Dendritic cell treated with granulocyte-macrophage colony-stimulating factor and Interleukin-4, amounts not matched to agents 40 ng/mL and 50 ng/mL, for 4 days (primary cell): ENCODE results near the gene RBM38.

ENCODE experiments used
- H3K27ac Mint-ChIP-seq: one replicate; pipeline ENCODE4 v1.8.0; 2022; ENCODE audit warnings: mild to moderate bottlenecking, mixed read lengths
- H3K27me3 Mint-ChIP-seq: one replicate; pipeline ENCODE4 v1.8.0; 2022; ENCODE audit warnings: mild to moderate bottlenecking, mixed read lengths
- H3K36me3 Mint-ChIP-seq: one replicate; pipeline ENCODE4 v1.8.0; 2022; ENCODE audit warnings: low read depth, mixed read lengths
- H3K4me1 Mint-ChIP-seq: one replicate; pipeline ENCODE4 v1.8.0; 2022; ENCODE audit warnings: low read depth, mixed read lengths
- H3K4me3 Mint-ChIP-seq: one replicate; pipeline ENCODE4 v1.8.0; 2022; ENCODE audit warnings: mild to moderate bottlenecking, moderate library complexity, mixed read lengths
- H3K9me3 Mint-ChIP-seq: one replicate; pipeline ENCODE4 v1.8.0; 2022; ENCODE audit warnings: mixed read lengths
- intact Hi-C: fragments of 100-400 bp; cut with micrococcal nuclease; formaldehyde crosslinking; loops from one replicate; pipeline ENCODE4 v1.15.0; 2022

Gene RBM38

GRCh38 chr20:57380081-57380750, 11.0 kb upstream of the RBM38 start:
- intact Hi-C loops: no loop called here
- H3K4me1 Mint-ChIP-seq: peaks cover 11% of the 10 kb centered on the region
- no peaks in the 10 kb centered on the region for H3K27me3 Mint-ChIP-seq
- H3K4me3 Mint-ChIP-seq: no peak overlapping the region
- no peaks in the 10 kb centered on the region for H3K9me3 Mint-ChIP-seq
- H3K36me3 Mint-ChIP-seq: peaks cover 76% of the 10 kb centered on the region
- H3K27ac Mint-ChIP-seq: no peak overlapping the region

DNA sequence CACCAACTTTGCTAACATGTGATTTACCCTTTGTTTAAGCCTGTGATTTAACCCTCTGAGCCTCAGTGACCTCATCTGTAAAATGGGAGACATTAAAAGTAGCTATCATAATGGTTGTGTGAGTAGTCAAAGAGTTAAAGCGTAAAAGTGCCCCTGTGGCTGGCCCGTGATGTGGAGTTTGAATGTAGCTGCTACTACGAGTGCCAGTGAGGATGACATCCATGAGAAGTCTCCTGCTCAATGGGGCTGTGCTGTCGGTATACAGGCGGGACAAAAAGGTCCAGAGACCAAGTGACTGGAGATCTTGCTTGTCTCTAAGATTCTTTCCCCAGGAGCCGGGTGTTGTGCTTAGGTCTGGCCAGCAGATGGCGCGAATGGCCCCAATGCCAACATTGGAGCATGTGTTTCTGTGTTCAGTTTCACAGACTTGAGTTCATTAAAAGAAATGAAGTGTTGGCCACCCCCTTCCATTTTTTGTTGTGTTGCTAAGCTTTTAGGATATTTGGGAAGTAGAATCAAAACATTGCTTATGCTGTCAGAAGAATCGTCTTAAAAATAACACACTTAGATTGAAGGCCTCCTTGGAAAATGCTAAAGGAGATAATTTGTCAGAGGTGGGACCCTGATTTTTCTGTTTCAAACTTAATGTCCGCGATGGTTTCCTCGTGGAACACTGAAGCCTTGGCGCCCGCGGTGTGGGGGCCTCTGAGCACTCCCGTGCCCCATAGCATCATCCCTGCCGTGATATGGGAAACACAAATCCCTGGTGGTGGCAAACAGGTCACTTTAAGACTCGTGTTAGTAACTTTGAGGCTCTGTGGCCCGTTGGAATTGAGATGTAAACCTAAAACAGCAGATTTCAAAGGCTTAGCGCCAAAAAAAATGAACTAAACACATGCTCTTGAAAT, 9.3 kb upstream of the RBM38 start:
- intact Hi-C loops: loop anchor here (1.0 kb wide), 1 partner anchor 113 kb away; no protein-coding TSS in a partner anchor
- Mint-ChIP-seq H3K9me3 (no peaks in the 10 kb centered on the region), H3K4me1 (no peaks in the 10 kb centered on the region), H3K27me3 (no peaks in the 10 kb centered on the region), H3K4me3 (no peak overlapping the region), H3K36me3 (peaks cover 69% of the 10 kb centered on the region), H3K27ac (no peak overlapping the region)

- Mint-ChIP-seq H3K4me1 (no peaks in the 10 kb centered on the region), H3K9me3 (no peaks in the 10 kb centered on the region)
These were observed 8.7 kb upstream of the RBM38 start for GRCh38 chr20:57382516-57382915.

DNA sequence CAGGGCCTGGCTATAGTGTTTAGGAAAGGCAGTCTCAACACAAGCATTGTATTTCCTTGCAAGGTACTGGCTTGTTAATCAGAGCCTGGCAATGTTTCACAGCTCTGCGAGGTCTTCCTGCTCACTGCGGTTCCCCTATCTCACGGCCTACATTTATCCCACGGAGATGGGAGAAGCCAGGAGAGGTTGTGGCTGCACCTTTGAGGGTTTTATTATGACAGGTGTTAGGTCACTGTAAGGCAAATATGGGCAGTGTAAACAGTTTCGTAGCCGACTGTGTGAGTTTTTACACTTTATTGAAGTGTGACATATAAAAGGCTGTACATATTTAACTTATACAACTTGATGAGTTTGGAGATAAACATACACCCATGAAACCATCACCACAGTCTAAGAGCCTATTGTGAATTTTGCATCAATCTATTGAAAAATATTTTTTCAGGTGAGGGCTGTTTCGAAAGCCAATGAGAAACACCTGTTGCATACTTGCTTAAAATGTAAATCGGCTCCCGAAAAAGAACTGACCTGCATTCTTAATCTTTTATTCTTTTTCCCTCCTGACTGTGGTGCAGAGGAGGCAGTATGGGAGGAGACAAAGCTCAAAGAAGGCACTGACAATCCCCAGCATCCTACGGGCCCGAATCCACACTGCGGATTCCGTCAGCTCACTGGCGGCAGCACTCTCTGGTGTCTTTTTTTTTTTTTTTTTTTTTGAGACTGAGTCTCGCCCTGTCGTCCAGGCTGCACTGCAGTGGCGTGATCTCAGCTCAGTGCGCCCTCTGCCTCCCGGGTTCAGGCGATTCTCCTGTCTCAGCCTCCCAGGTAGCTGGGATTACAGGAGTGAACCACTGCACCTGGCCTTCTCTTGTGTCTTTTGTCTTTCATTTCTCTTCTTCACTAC, 7.5 kb upstream of the RBM38 start:
- intact Hi-C loops: no loop called here
- peaks cover 51% of the 10 kb centered on the region for H3K36me3 Mint-ChIP-seq
- no peaks in the 10 kb centered on the region for H3K4me1 Mint-ChIP-seq
- H3K4me3 Mint-ChIP-seq: no peak overlapping the region
- no peaks in the 10 kb centered on the region for H3K27me3 Mint-ChIP-seq
- H3K27ac Mint-ChIP-seq: no peak overlapping the region
- no peaks in the 10 kb centered on the region for H3K9me3 Mint-ChIP-seq

More at GRCh38 chr20:57382516-57382915, 8.7 kb upstream of the RBM38 start:
- intact Hi-C loops: no loop called here
- Mint-ChIP-seq H3K36me3 (peaks cover 63% of the 10 kb centered on the region), H3K27ac (no peak overlapping the region), H3K27me3 (no peaks in the 10 kb centered on the region), H3K4me3 (no peak overlapping the region)

DNA sequence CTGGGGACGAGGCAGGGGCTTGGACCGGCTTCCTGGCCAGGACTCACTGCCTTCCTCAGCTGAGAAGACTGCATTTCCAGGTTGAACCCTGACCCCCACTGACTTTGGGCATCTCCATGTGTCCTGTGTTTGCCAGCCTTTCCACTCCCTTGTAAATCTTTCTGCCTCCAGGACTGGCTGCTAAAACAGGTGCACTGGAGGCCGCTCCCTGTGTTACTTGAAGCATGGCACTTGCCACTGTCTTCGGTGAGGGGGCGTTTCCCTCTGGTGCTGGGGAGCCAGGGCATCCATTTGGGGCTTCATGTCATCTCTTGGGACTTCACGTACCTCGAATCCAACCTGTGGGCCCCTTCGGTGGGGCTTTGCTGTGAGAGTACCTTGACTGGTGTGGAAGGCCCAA, 6.7 kb upstream of the RBM38 start:
- Mint-ChIP-seq H3K9me3 (no peaks in the 10 kb centered on the region), H3K4me3 (no peak overlapping the region), H3K4me1 (peaks cover 2% of the 10 kb centered on the region), H3K36me3 (peaks cover 43% of the 10 kb centered on the region), H3K27me3 (no peaks in the 10 kb centered on the region), H3K27ac (no peak overlapping the region)
- intact Hi-C loops: no loop called here

DNA sequence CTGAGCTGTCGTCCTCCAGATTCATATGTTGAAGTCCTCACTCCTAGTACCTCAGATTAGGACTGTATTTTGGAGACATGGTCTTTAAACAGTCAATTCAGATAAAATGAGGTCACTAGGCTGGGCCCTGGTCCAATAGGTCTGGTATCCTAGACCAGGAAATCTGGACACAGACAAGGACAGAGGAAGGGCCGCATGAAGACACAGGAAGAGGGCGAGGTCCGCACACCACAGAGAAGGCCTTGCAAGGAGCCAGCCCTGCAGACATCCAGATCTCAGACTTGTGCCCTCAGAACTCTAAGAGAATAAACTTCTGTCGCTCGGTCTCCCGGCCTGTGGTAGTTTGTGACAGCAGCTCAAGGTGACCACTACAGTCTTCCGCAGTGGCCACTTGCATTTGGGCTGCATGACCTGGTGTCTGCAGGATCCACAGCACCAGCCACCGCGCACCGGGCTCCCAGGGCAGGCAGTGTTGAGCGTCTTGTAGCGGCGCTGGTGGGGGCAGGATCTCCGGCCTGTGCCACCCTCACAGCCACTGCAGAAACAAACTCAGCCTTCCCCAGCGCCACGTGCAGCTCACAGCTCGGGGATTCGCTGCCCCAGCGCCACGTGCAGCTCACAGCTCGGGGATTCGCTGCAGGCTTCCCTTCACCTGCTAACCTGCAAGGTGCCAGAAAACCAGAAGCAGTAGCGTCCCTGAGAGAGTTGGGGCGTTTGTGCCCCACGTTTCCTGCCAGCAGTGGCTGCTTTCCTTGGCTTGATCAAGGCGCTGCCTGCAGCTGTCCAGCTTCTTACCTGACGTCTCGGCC, 6.0 kb upstream of the RBM38 start:
- H3K36me3 Mint-ChIP-seq: peaks cover 38% of the 10 kb centered on the region
- H3K4me3 Mint-ChIP-seq: no peak overlapping the region
- H3K27me3 Mint-ChIP-seq: no peaks in the 10 kb centered on the region
- H3K9me3 Mint-ChIP-seq: no peaks in the 10 kb centered on the region
- intact Hi-C loops: no loop called here
- H3K4me1 Mint-ChIP-seq: peaks cover 9% of the 10 kb centered on the region
- no peak overlapping the region for H3K27ac Mint-ChIP-seq

DNA sequence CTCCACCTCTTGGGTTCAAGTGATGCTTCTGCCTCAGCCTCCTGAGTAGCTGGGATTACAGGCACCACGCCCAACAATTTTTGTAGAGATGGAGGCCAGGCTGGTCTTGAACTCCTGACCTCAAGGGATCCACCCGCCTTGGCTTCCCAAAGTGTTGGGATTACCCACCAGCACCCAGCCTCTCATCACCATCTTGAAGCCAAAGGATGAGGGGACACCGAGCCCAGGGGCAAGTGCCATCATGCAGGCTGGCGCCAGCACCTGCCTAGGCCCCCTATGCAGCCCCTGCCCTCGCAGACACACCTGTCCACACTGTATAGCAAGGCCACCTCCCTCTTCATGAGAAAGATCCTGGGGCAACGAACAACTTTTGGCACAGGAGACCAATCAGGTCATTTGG, 5.3 kb upstream of the RBM38 start:
- Mint-ChIP-seq H3K4me3 (no peak overlapping the region), H3K36me3 (peaks cover 30% of the 10 kb centered on the region), H3K27ac (no peak overlapping the region), H3K4me1 (peaks cover 16% of the 10 kb centered on the region), H3K27me3 (no peaks in the 10 kb centered on the region), H3K9me3 (no peaks in the 10 kb centered on the region)
- intact Hi-C loops: no loop called here

DNA sequence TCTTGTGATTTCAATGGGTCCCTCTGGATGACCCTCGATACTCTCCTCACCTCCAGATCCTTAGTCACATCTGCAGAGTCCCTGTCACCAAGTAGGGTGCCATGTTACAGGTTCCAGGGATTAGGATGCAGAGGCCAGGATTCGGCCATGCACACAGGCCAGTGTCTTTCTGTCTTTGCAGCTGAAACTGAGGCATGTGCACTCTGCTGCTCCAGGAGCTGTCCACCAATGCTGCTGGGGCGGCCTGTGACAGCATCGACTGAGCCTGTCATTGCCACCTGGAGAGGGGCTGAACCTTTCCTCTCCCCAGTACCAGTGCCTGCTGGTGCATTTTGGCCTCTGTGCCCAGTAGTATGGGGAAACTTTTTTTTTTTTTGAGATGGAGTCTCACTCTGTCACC, 4.4 kb upstream of the RBM38 start:
- H3K4me1 Mint-ChIP-seq: peaks cover 17% of the 10 kb centered on the region
- H3K4me3 Mint-ChIP-seq: no peak overlapping the region
- H3K27me3 Mint-ChIP-seq: no peaks in the 10 kb centered on the region
- no peak overlapping the region for H3K27ac Mint-ChIP-seq
- H3K36me3 Mint-ChIP-seq: peaks cover 24% of the 10 kb centered on the region
- intact Hi-C loops: no loop called here
- H3K9me3 Mint-ChIP-seq: no peaks in the 10 kb centered on the region

- no peaks in the 10 kb centered on the region for H3K27me3 Mint-ChIP-seq
- H3K9me3 Mint-ChIP-seq: no peaks in the 10 kb centered on the region
- intact Hi-C loops: no loop called here
- peaks cover 23% of the 10 kb centered on the region for H3K4me1 Mint-ChIP-seq
- no peak overlapping the region for H3K4me3 Mint-ChIP-seq
- H3K27ac Mint-ChIP-seq: no peak overlapping the region
- peaks cover 24% of the 10 kb centered on the region for H3K36me3 Mint-ChIP-seq
These were observed 3.7 kb upstream of the RBM38 start for GRCh38 chr20:57387463-57387862.

DNA sequence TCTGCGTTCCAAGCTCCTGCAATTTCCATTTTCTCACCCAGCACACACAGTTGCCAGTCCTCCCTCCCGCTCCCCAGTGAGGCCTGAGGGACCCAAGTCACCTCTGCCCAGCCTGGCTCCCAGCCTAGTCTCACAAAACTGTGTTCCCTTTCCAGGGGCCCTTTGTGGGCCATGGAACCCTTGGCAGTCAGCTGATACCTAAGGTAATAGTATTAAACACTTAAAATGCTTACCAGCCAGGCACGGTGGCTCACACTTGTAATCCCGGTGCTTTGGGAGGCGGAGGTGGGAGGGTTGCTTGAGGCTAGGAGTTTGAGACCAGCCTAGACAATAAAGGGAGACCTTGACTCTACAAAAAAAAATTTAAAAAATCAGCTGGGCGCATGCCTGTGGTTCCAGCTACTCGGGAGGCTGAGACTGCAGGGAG, 3.2 kb upstream of the RBM38 start:
- no peaks in the 10 kb centered on the region for H3K9me3 Mint-ChIP-seq
- no peak overlapping the region for H3K4me3 Mint-ChIP-seq
- H3K36me3 Mint-ChIP-seq: peaks cover 27% of the 10 kb centered on the region
- peaks cover 28% of the 10 kb centered on the region for H3K4me1 Mint-ChIP-seq
- H3K27me3 Mint-ChIP-seq: no peaks in the 10 kb centered on the region
- intact Hi-C loops: no loop called here
- no peak overlapping the region for H3K27ac Mint-ChIP-seq

- Mint-ChIP-seq H3K36me3 (peaks cover 36% of the 10 kb centered on the region), H3K27ac (peak overlapping the region; percentile 97), H3K27me3 (no peaks in the 10 kb centered on the region), H3K4me3 (peak overlapping the region; percentile 70), H3K4me1 (peaks cover 39% of the 10 kb centered on the region), H3K9me3 (no peaks in the 10 kb centered on the region)
- intact Hi-C loops: no loop called here
These were observed 2.1 kb upstream of the RBM38 start for GRCh38 chr20:57388953-57389694.

- peaks cover 48% of the 10 kb centered on the region for H3K4me1 Mint-ChIP-seq
- intact Hi-C loops: loop anchor here (5.0 kb wide), 1 partner anchor 42 kb away; no protein-coding TSS in a partner anchor
- H3K27me3 Mint-ChIP-seq: no peaks in the 10 kb centered on the region
- H3K4me3 Mint-ChIP-seq: peak overlapping the region; percentile 70
- H3K27ac Mint-ChIP-seq: peak overlapping the region; percentile 97
- H3K36me3 Mint-ChIP-seq: peaks cover 36% of the 10 kb centered on the region
- no peaks in the 10 kb centered on the region for H3K9me3 Mint-ChIP-seq
These were observed 1.2 kb upstream of the RBM38 start for GRCh38 chr20:57389695-57390603.
